HepG2 (cell line): ENCODE measurements around the gene PCNP.

Source experiments
- BCL3 ChIP-seq: sonication (generic); formaldehyde crosslinking; IDR thresholded peaks from 2 replicates; pipeline ENCODE4 v1.5.1; 2020; ENCODE audit warnings: mild to moderate bottlenecking, missing genetic modification reagents, moderate library complexity
- CBX2 ChIP-seq, 2 experiments: fragments of 200-600 bp in 1 of 2; sonication (generic); formaldehyde crosslinking in 1 of 2; IDR thresholded peaks; 2 replicates each; pipeline versions ENCODE4 v1.7.0 to v1.8.1; 2018 to 2022; ENCODE audit warnings: low read depth in 2 of 2, low read length in 1 of 2, mild to moderate bottlenecking in 1 of 2, missing genetic modification reagents in 1 of 2
- DR1 ChIP-seq: sonication (generic); formaldehyde crosslinking; IDR thresholded peaks from 2 replicates; pipeline ENCODE4 v1.8.0; 2021; ENCODE audit warnings: mild to moderate bottlenecking, missing genetic modification reagents, inconsistent platforms
- GLI4 ChIP-seq: sonication (generic); formaldehyde crosslinking; IDR thresholded peaks from 2 replicates; pipeline ENCODE4 v1.5.1; 2020; ENCODE audit warnings: missing genetic modification reagents, mild to moderate bottlenecking, moderate library complexity, borderline replicate concordance
- HIVEP1 ChIP-seq: sonication (generic); formaldehyde crosslinking; IDR thresholded peaks from 2 replicates; pipeline ENCODE4 v1.4.0; 2020; ENCODE audit warnings: mild to moderate bottlenecking, missing genetic modification reagents
- NFIC ChIP-seq: IDR thresholded peaks from 2 replicates; pipeline ENCODE4 v1.6.1; 2012; ENCODE audit warnings: mild to moderate bottlenecking, low read length, inconsistent platforms
- SMC3 ChIP-seq: IDR thresholded peaks from 2 replicates; pipeline ENCODE4 v1.6.1; 2011; ENCODE audit warnings: low read length, improper control_type of control experiment
- TAF1 ChIP-seq: sonication (generic); formaldehyde crosslinking; IDR thresholded peaks from 2 replicates; pipeline ENCODE4 v1.4.0; 2020; ENCODE audit warnings: missing genetic modification reagents
- ZNF20 ChIP-seq: sonication (generic); formaldehyde crosslinking; IDR thresholded peaks from 2 replicates; pipeline ENCODE4 v1.4.0; 2020; ENCODE audit warnings: mild to moderate bottlenecking, moderate library complexity, missing genetic modification reagents
- ZSCAN12 ChIP-seq: sonication (generic); formaldehyde crosslinking; IDR thresholded peaks from 2 replicates; pipeline ENCODE4 v1.9.0; 2021; ENCODE audit warnings: mild to moderate bottlenecking, missing genetic modification reagents

GRCh38 chr3:101561630-101562328 is 12.2 kb upstream of the PCNP start, which contains the start of gene TRMT10C:
- TF ChIP-seq HIVEP1 (no peak), CBX2 (IDR thresholded peaks at IDR 0.05; ENCODE audit: low read depth, low read length) (no peak), CBX2 (CRISPR knock-in tag; IDR thresholded peaks at IDR 0.05; ENCODE audit: low read depth) (no peak), GLI4 (CRISPR knock-in tag) (no peak), TAF1 (CRISPR knock-in tag) (peak; percentile 92), NFIC (0 out of 2 replicates have a peak, but pooled peaks have one; percentile 2), DR1 (CRISPR knock-in tag) (peak; percentile 57), ZSCAN12 (0 out of 2 replicates have a peak, but pooled peaks have one; percentile 61), ZNF20 (CRISPR knock-in tag) (no peak), SMC3 (no peak), BCL3 (CRISPR knock-in tag) (0 out of 2 replicates have a peak, but pooled peaks have one; percentile 54)
